ENCODE data around the gene CUTA. TPM values are rescaled to one million over a fixed set of nuclear protein-coding genes. Genes with fewer than 3 reads are reported as not detected.

The CUTA gene
- total and polyA plus RNA-seq, 3 donors from 2014 or later, result 132 to 146 (median 139) TPM

GRCh38 chr6:33453393-33454008 lies 35.6 kb upstream of the CUTA start:
- 1 to 3% methylated on average over 12 of the region's 12 CpGs for WGBS, 2 donors
- Histone ChIP-seq H3K27ac (peak overlapping the region in 1 of 2 donors; percentile 62), H3K4me1 (peaks cover 33% of the 10 kb centered on the region), H3K9me3 (no peaks in the 10 kb centered on the region), H3K27me3 (no peaks in the 10 kb centered on the region), H3K4me3 (peak overlapping the region; percentile 62 to 77), H3K36me3 (ENCODE audit: low read depth, missing control alignments) (no peaks in the 10 kb centered on the region)
- DNase-seq, result peak; percentile 15
- no peak for TF ChIP-seq POLR2A (IDR thresholded peaks at IDR 0.05)
- no peak for TF ChIP-seq CTCF (IDR thresholded peaks at IDR 0.05)
- intact Hi-C loops (cut with DNase I; ENCODE audit: low total_unique reads), result no loop called here

- 79 to 90% methylated on average over 3 to 4 of the region's 4 CpGs for WGBS, 2 donors
- H3K4me1 ChIP-seq, result peaks cover 31% of the 10 kb centered on the region
- TF ChIP-seq CTCF (IDR thresholded peaks at IDR 0.05) (no peak), POLR2A (IDR thresholded peaks at IDR 0.05) (no peak)
- no peak for DNase-seq
- H3K27ac ChIP-seq, result no peak overlapping the region
- no peak overlapping the region for H3K4me3 ChIP-seq
- intact Hi-C loops (cut with DNase I; ENCODE audit: low total_unique reads), result no loop called here
- H3K27me3 ChIP-seq, result no peaks in the 10 kb centered on the region
- H3K36me3 ChIP-seq (ENCODE audit: low read depth, missing control alignments), result no peaks in the 10 kb centered on the region
- H3K9me3 ChIP-seq, result no peaks in the 10 kb centered on the region
Observed at GRCh38 chr6:33452496-33452895, 34.6 kb upstream of the CUTA start.

- no peak for DNase-seq
- peaks cover 23% of the 10 kb centered on the region for H3K4me1 ChIP-seq
- no peaks in the 10 kb centered on the region for H3K9me3 ChIP-seq
- no peaks in the 10 kb centered on the region for H3K27me3 ChIP-seq
- H3K36me3 ChIP-seq (ENCODE audit: low read depth, missing control alignments), result no peaks in the 10 kb centered on the region
- no peak overlapping the region for H3K27ac ChIP-seq
- 89 to 91% methylated on average over 15 of the region's 15 CpGs for WGBS, 2 donors
- TF ChIP-seq POLR2A (IDR thresholded peaks at IDR 0.05) (no peak), CTCF (IDR thresholded peaks at IDR 0.05) (no peak)
- intact Hi-C loops (cut with DNase I; ENCODE audit: low total_unique reads), result no loop called here
- H3K4me3 ChIP-seq, result no peak overlapping the region
Observed at GRCh38 chr6:33451606-33452005, 33.7 kb upstream of the CUTA start.

DNA sequence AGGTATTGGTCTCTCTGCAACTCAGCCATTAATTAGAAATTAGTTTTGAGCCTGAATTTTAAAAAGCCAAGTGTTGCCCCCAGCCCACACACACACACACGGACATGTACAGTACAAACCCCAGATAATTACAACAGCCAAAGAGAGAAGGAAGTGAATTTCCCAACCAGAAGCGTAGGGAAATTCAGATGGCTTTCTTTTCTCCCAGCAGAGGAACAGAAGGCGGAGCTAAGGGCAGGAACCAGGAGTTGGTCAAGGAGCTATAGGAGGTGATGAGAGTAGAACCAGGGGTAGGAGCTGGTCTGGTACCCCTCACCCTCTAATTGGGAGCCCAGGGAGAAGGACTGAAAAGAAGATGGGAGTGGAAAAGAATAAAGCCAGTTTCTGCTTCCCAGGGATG lies 32.5 kb upstream of the CUTA start:
- Histone ChIP-seq H3K27me3 (no peaks in the 10 kb centered on the region), H3K27ac (no peak overlapping the region), H3K36me3 (ENCODE audit: low read depth, missing control alignments) (no peaks in the 10 kb centered on the region), H3K4me3 (no peak overlapping the region), H3K4me1 (peaks cover 14% of the 10 kb centered on the region), H3K9me3 (no peaks in the 10 kb centered on the region)
- intact Hi-C loops (cut with DNase I; ENCODE audit: low total_unique reads), result no loop called here
- TF ChIP-seq CTCF (IDR thresholded peaks at IDR 0.05), result no peak
- no peak for TF ChIP-seq POLR2A (IDR thresholded peaks at IDR 0.05)
- WGBS, 2 donors, result 68 to 77% methylated on average over 3 of the region's 3 CpGs
- no peak for DNase-seq

GRCh38 chr6:33446356-33446755 lies 28.4 kb upstream of the CUTA start:
- Histone ChIP-seq H3K27ac (no peak overlapping the region), H3K4me1 (no peaks in the 10 kb centered on the region), H3K27me3 (no peaks in the 10 kb centered on the region), H3K4me3 (no peak overlapping the region), H3K9me3 (no peaks in the 10 kb centered on the region), H3K36me3 (ENCODE audit: low read depth, missing control alignments) (no peaks in the 10 kb centered on the region)
- WGBS, 2 donors, result 87 to 89% methylated on average over 10 of the region's 10 CpGs
- no peak for DNase-seq
- intact Hi-C loops (cut with DNase I; ENCODE audit: low total_unique reads), result no loop called here
- TF ChIP-seq CTCF (IDR thresholded peaks at IDR 0.05) (no peak), POLR2A (IDR thresholded peaks at IDR 0.05) (no peak)

Measured in testis (tissue), 3 donors.